ENCODE results near the gene EIF2AK2.

DNA sequence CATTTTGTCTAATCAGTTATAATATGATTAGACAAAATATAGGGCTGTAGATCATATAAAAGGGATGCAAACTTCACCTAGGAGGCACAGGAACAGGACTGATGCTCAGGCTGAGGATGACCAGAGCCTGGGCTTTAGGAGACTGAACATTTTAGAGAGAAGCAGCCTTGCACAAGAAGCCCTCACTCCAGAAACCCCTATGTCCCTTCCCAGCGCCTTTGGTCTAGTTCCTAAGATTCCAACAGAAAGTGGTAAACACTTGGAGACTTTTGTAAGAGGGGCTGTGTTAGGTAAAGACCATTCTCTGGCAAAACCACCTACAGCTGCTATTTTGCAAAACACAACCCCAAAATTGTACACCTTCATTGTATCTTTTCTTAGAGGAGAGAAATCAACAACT is 39.2 kb downstream of the EIF2AK2 start:
- TF ChIP-seq EZH2phosphoT487 (IDR thresholded peaks at IDR 0.05; ENCODE audit: insufficient read depth, low read depth) = no peak
- no peak for TF ChIP-seq EZH2 (IDR thresholded peaks at IDR 0.05; ENCODE audit: insufficient read depth, poor library complexity, severe bottlenecking)

All from GM23248 (cell line).